Hematopoietic multipotent progenitor cell treated with erythropoietin and hydrocortisone succinate and interleukin-3 and kit ligand, for 8 days (in vitro differentiated cells): ENCODE measurements around the gene EBF3.

Source experiments
- DNase-seq: peaks from one replicate; pipeline ENCODE4 v3.0.0-alpha.2; 2015

The EBF3 gene

GRCh38 chr10:129887986-129888783, 75.9 kb downstream of the EBF3 start:
- DNase-seq = no peak

GRCh38 chr10:129887381-129887905, 76.6 kb downstream of the EBF3 start:
- DNase-seq = no peak

GRCh38 chr10:129886263-129886662, 77.8 kb downstream of the EBF3 start:
- no peak for DNase-seq

GRCh38 chr10:129885526-129885925, 78.5 kb downstream of the EBF3 start:
- DNase-seq = no peak

- DNase-seq = no peak
Observed at GRCh38 chr10:129884398-129885078, 79.5 kb downstream of the EBF3 start.

DNA sequence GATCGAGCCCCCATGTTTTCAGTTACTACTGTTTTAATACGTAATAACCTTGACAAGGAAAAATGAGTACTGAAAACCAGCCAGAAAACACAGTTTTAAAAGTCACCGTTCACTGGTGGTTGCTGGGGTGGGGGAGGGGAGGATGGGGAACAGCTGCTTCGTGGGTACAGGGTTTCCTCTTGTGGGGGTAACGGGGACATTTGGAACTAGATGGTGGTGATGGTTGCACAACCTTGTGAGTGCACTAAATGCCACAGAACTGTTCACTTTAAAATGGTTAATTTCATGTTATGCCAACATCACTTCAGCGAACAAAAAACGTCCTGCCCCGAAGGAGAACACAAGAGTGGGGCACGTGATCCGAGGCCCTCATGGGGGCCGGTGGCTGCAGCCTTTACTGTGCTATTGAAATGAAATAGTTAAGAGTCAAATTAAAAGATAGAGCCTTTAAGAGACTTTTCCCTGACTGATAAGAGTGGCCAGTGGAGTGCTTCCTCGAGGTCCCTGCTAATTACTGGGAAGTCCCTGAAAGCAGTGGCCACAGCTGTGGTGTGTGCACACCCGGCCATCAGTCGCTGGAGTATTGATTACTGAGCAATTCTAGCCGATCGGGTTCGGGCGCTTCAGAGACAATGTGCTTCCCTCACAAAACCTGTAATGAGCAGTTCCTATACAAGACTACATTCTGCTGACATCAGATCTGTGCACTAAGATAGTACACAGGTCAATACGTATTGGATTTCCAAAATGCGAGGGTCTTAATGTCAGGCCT, 80.3 kb downstream of the EBF3 start:
- peak; percentile 10 for DNase-seq

GRCh38 chr10:129883029-129883428, 81.0 kb downstream of the EBF3 start:
- no peak for DNase-seq

- peak; percentile 55 for DNase-seq
Observed at GRCh38 chr10:129882291-129883010, 81.6 kb downstream of the EBF3 start.

DNA sequence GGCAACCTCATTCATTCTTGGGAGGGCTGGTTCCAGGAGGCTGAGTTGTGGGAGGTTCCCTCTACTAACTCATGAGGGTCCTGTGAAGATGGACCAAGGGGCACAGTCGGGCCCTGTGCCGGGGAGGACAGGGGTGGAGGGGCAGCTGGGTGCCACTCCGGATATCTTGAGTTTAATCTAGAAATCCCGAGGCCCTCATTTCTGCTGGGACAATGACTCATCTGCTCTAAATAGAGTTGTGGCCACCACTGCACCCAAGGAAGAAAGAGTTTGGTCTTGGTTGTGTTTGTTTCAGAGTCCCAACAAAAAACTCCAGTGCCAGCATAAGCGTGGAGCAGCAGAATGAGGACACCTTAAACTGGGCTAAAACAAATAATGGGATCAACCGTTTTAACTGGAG, 82.4 kb downstream of the EBF3 start:
- no peak for DNase-seq

DNA sequence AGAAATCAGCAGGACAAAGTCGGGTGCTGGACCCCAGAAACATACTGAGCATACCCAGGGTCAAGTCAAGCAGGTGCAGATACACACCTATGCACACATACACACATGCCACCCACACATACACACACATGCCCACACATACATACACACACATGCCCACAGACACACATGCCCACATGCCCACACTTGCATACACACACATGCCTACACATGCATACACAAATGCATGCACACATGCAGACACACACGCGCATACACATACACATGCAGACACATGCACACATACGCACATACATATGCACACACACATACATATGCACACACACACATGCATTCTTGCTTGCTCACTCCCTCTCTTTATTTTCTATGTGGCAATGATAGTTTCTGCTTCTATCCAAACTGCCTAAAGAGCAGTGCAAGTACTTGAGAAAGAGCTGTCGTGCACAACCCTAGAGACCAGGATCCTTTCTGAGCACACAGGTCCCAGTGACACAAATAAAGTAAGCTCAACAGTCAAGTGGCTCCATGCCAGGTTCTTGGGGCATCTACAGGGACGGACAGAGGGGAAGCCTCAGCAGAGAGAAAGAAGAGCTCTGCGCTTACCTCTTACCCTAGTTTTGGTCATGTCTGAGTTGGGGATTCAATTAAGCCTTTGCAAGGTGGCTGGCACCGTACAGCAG, 83.7 kb downstream of the EBF3 start:
- DNase-seq = peak; percentile 9

DNA sequence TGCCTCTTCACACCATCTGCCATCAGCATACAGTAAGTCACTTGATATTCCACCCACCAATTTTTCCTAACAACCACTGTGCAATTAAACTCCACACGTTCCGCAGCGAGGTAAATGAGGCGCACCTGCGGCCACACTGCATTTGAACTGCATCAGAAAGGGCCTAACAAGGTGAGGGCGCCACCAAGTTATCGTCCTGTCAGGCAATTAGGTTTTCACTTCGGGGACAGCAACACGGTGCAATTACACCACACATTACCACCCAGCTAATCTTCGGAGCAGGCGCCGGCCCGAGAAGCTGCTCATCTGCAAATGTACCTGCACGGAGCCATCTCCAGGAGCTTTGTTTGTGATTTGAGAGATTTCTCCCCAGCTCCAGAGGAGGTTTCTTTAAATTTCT, 84.4 kb downstream of the EBF3 start:
- no peak for DNase-seq

DNA sequence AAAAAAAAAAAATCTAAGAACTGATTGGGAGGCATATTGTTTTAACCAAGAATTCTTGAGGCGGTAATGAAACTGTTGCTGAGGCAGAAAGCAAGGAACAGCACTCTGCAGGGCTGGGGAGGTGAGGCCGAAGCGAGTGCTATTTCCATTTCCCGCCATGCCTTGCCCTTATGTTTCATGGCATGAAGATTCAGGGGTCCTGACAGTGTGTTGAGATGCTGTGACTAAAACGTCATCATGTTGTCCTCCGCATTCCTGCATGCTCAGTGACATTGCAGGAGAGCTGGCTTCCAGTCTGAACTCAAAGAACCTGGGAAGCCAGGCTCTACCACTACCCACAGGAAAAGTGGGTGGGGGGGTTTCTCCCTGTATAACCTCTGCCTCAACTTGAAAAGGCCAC, 85.2 kb downstream of the EBF3 start:
- no peak for DNase-seq

GRCh38 chr10:129877773-129878371, 86.2 kb downstream of the EBF3 start:
- DNase-seq = peak; percentile 58

- DNase-seq = no peak
Observed at GRCh38 chr10:129876838-129877237, 87.2 kb downstream of the EBF3 start.

- no peak for DNase-seq
Observed at GRCh38 chr10:129875993-129876726, 87.9 kb downstream of the EBF3 start.

- DNase-seq = no peak
Observed at GRCh38 chr10:129873351-129873750, 90.7 kb downstream of the EBF3 start.

DNA sequence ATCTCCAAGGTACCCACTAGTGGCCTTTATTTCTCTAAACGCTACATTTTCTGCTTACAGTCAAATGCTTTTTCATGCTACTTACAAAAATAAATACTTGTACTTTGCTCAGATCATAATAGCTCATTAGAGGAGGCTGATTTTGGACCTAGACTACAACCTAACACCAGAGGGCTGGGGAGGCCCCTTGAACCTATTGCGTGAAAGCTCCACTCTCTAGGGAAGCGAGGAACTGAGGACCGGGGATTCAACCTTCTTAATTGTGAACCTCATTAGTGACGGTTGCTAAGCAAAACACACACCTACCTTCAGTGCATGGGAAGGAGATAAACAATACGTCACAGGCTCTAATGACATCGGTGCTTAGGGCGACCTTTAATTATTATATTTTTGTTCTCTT, 92.1 kb downstream of the EBF3 start:
- DNase-seq = no peak

GRCh38 chr10:129870961-129871621, 93.0 kb downstream of the EBF3 start:
- peak; percentile 6 for DNase-seq

- DNase-seq = no peak
Observed at GRCh38 chr10:129870474-129870757, 93.7 kb downstream of the EBF3 start.

GRCh38 chr10:129869596-129870473, 94.2 kb downstream of the EBF3 start:
- no peak for DNase-seq
